Measurements from ENCODE around the gene MRPL51.
"Not testable (repeated sequence)": the region's sequence is repeated elsewhere in the genome, so short reads cannot be mapped to it uniquely, and the experiment has no call there.

The MRPL51 gene

GRCh38 chr12:6489449-6489848, 3.6 kb downstream of the MRPL51 start:
- DNase-seq, result no peak

DNA sequence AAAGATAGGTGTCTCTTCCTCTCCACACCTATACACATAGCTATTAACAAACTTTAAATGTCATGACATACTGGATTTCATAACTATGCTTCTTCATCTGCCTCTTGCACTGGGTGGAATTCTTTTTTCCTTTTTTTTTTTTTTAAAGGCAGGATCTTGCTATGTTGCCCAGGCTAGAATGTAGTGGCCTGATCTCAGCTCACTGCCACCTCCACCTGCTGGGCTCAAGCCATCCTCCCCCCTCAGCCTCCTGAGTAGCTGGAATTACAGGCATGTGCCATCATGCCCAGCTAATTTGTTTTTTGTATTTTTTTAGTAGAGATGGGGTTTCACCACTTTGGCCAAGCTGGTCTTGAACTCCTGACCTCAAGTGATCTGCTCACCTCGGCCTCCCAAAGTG, 4.8 kb downstream of the MRPL51 start:
- DNase-seq, result no peak

DNA sequence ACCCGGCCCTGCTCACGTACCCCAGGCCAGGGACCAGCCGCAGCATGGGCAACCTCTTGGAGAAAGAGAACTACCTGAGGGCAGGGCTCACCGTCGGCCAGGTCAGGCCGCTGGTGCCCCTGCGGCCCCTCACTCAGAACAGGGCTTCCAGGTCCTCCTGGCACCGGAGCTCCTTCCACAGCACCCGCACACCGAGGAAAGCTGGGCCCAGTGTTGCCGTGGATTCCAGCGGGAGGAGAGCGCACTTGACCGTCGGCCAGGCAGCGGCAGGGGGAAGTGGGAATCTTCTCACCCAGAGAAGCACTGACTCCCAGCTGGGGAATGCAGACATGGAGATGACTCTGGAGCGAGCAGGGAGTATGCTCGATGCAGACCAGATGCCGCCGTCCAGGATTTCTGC, 14.6 kb downstream of the MRPL51 start:
- DNase-seq, result no peak

- not testable (repeated sequence) for DNase-seq
Observed at GRCh38 chr12:6477601-6478377, 15.3 kb downstream of the MRPL51 start.

GRCh38 chr12:6476489-6476888, 16.6 kb downstream of the MRPL51 start:
- DNase-seq, result no peak

GRCh38 chr12:6475233-6475975, 17.7 kb downstream of the MRPL51 start:
- not testable (repeated sequence) for DNase-seq

DNA sequence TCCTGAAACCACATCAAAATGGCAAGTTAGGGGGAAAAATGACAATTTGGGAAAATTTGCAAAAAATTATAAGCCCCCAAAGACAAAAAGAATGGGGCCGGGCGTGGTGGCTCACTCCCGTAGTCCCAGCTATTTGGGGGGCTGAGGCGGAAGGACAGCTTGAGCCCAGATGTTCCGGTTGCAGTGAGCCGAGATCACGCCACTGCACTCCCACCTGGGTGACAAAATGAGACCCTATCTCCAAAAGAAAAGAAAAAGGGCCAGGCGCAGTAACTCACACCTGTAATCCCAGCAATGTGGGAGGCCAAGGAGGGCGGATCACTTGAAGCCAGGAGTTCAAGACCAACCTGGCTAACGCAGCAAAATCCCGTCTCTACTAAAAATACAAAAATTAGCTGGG, 20.6 kb downstream of the MRPL51 start:
- DNase-seq, result no peak

GRCh38 chr12:6471989-6472360, 21.1 kb downstream of the MRPL51 start:
- no peak for DNase-seq

DNA sequence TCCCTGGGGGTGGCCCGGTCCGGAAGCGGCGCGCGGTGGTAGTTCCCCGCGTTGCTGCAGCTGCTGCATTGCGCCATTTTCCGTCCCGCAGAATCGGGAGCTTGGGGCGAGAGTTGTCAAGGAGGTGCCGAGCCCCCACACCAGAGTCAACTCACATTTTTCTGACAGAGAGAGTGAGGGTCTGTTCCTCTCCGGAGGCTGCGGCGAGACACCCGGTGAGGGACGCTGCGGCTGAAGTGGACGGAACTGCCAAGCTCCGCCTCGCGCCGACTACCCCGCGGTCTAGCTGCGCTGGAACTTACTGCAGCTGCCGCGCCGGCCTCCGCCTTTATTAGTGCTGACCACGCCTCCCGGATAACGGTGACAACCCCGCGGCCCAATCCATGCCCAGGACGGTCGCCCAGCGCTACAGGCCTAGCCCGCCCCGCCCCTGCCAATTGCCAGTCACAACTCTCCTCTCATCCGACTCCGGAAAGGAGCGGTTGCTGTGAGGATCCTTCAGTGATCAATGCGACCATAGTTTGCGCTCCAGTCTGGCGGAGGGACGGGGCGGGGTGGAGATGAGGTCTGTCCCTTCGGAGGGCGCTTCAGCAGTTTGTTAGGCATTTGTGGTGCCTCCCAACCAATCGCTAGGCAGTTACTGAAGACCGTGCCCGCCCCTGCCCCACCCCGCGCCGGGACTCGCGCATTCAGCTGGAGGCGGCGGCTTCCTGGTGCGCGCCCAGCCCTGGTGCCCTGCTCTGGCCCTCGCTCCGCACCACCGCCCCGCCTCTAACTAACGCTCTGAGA, 22.5 kb downstream of the MRPL51 start, which contains the start of gene VAMP1:
VAMP1 (minus strand) TSS at position 303 of the 789 bp plus-strand sequence; CDS start at position 157, 146 bp downstream.
- DNase-seq, result peak; percentile 82 to 100 (median 99)

- peak in 2 of 56 donors; percentile 36 to 41 for DNase-seq
Observed at GRCh38 chr12:6469609-6470374, 23.3 kb downstream of the MRPL51 start.

GRCh38 chr12:6469092-6469491, 24.0 kb downstream of the MRPL51 start:
- DNase-seq, result no peak

DNA sequence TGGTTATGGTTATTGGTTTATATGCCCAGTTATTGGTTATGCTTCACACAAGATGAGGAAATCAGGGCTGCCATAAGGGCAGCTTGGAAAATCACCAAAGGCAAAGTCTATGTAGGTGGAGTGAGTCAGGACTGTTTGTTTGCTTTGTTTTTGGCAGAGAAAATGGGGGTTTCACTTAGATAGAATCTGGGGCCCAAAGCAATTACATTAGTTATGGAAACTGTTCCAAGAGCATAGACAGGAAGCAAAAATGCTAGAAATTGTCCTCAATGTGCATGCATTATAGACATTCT, 24.8 kb downstream of the MRPL51 start:
- DNase-seq, result no peak

DNA sequence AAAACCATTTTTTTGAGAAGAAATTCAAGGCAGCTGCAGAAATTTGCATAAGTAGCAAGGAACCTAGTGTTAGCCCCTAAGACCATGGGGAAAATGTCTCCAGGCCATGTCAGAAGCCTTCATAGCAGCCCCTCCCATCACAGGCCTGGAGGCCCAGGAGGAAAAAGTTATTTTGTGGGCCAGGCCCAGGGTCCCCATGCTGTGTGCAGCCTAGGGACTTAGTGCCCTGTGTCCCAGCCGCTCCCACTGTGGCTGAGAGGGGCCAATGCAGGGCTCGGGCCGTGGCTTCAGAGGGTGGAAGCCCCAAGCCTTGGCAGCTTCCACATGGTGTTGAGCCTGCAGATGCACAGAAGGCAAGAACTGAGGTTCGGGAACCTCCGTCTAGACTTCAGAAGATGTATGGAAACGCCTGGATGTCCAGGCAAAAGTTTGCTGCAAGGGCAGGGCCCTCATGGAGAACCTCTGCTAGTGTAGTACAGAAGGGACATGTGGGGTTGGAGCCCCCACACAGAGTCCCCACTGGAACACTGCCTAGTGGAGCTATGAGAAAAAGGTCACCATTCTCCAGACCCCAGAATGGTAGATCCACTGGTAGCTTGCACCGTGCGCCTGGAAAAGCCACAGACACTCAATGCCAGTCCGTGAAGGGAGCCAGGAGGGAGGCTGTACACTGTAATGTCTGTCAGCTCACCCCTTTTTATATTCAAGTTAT, 25.3 kb downstream of the MRPL51 start:
- DNase-seq, result not testable (repeated sequence)

GRCh38 chr12:6466751-6467150, 26.3 kb downstream of the MRPL51 start:
- DNase-seq, result not testable (repeated sequence)

DNA sequence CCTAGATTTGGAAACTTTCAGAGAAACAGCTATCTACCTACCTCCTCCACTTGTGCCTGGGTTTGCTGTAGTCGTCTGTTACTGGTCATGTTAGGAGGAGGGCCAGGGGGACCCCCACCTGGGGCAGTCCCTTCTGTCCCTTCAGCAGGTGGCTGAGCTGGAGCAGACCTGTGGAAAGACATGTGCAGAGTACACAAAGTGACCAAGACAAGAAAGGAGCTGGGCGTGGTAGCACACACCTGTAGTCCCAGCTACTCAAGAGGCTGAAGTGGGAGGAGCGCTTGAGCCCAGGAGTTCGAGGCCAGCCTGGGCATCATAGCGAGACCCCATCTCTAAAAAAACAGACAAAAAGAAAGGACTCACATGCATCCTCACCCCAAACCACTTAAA, 26.9 kb downstream of the MRPL51 start:
- DNase-seq, result no peak

GRCh38 chr12:6465467-6466183, 27.4 kb downstream of the MRPL51 start:
- peak in 18 of 56 donors; percentile 10 to 75 (median 26) for DNase-seq

GRCh38 chr12:6464531-6464930, 28.5 kb downstream of the MRPL51 start:
- DNase-seq, result no peak

DNA sequence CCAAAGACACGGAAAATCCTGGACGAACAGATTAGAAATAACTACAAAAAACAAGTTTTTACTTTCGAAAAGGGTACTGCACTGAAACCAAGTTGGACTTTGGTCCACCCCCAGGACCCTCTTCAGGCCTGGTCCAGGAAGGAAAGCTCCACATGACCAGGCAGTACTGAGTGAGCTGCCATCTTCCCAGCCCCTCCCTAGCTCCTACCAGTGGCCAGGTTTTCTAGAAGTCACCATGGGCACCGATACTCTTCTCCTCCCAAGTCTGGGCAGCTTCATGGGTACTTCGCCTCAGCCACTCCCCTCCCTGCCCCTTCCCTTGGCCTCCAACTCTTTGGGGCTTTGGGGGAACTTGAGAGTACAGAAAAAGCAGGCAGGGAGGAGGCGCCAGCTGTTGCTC, 29.2 kb downstream of the MRPL51 start:
- no peak for DNase-seq

DNA sequence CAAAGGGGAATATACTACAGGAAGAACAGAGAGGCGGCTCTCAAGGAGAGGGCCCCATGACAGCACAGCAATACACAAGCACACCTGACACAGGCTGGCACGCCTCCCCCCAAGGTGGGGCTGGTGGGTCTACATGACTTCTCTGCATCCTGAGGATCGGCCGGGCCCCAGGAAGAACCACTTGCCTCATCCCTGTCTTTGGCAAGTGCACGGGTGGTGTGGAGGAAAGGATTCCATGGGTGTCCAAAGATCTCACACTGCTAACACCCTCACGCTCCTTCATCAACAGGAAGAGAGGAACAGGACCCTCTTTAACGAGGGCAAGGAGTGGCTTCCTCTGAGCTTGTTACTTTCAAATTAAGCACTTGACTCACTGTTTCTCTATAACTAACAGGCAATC, 29.8 kb downstream of the MRPL51 start:
- DNase-seq, result no peak

Data from amygdala (tissue), 56 donors.